Measurements from ENCODE around the gene CKLF.

- TF ChIP-seq CTCF (IDR thresholded peaks at IDR 0.05) (no peak), POLR2A (IDR thresholded peaks at IDR 0.05) (no peak)
Measured at GRCh38 chr16:66503612-66504011, 48.8 kb upstream of the CKLF start.
